ENCODE measurements around the gene INTS15.

Gene INTS15

DNA sequence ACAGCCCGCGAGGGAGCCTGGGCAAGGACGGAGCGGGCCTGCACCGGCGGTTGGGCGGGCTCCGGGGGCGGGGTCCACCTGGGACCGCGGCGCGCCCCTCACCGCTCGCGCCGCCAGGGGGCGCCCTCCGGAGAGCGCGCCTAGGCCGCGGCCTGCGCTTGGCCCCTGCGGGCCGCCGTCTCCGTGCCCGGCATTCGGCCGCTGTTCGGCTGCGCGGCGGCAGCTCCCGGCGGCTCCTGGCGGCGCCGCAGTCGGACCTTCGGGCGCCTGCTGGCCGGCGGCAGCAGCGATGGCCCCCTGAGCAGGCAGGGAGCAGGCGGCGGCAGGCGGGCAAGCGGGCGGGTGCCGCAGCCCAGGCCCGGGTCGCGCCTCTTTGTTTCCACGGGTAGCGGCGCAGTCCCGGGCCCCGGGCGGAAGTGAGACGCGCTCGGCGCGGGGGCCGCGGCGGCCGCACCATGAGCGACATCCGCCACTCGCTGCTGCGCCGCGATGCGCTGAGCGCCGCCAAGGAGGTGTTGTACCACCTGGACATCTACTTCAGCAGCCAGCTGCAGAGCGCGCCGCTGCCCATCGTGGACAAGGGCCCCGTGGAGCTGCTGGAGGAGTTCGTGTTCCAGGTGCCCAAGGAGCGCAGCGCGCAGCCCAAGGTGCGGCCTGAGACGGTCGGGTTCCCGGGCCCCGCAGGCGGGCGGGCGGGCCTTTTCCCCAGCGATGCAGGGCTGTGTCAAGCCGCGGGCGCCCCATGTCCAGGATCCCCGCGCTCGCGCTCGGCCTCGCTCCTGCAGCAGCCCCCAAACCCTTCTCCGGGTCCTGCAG lies at the start of gene INTS15:
Gene INTS15, plus strand, starts transcription at position 193 of the 816 bp plus-strand sequence. Its CDS starts 263 bp downstream, at position 456.
- TF ChIP-seq, protein P1, sequence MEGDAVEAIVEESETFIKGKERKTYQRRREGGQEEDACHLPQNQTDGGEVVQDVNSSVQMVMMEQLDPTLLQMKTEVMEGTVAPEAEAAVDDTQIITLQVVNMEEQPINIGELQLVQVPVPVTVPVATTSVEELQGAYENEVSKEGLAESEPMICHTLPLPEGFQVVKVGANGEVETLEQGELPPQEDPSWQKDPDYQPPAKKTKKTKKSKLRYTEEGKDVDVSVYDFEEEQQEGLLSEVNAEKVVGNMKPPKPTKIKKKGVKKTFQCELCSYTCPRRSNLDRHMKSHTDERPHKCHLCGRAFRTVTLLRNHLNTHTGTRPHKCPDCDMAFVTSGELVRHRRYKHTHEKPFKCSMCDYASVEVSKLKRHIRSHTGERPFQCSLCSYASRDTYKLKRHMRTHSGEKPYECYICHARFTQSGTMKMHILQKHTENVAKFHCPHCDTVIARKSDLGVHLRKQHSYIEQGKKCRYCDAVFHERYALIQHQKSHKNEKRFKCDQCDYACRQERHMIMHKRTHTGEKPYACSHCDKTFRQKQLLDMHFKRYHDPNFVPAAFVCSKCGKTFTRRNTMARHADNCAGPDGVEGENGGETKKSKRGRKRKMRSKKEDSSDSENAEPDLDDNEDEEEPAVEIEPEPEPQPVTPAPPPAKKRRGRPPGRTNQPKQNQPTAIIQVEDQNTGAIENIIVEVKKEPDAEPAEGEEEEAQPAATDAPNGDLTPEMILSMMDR (IDR thresholded peaks at IDR 0.05; ENCODE audit: control insufficient read depth, insufficient read depth, low read depth, low read length, missing control alignments): peak; percentile 40
- peak; percentile 25 for DNase-seq (ENCODE audit: low read depth)
- H3K4me3 ChIP-seq (ENCODE audit: control insufficient read depth, low read depth, low read length): peak within 1 kb of the TSS; percentile 84

- no peak overlapping the region for H3K4me3 ChIP-seq (ENCODE audit: control insufficient read depth, low read depth, low read length)
- TF ChIP-seq, protein P1 (IDR thresholded peaks at IDR 0.05; ENCODE audit: control insufficient read depth, insufficient read depth, low read depth, low read length, missing control alignments): no peak
- no peak for DNase-seq (ENCODE audit: low read depth)
Measured at GRCh38 chr7:6542368-6542767, 47.5 kb upstream of the INTS15 start.

GRCh38 chr7:6545398-6546126 lies 44.3 kb upstream of the INTS15 start:
- DNase-seq (ENCODE audit: low read depth): no peak
- no peak overlapping the region for H3K4me3 ChIP-seq (ENCODE audit: control insufficient read depth, low read depth, low read length)
- TF ChIP-seq, protein P1 (IDR thresholded peaks at IDR 0.05; ENCODE audit: control insufficient read depth, insufficient read depth, low read depth, low read length, missing control alignments): no peak

DNA sequence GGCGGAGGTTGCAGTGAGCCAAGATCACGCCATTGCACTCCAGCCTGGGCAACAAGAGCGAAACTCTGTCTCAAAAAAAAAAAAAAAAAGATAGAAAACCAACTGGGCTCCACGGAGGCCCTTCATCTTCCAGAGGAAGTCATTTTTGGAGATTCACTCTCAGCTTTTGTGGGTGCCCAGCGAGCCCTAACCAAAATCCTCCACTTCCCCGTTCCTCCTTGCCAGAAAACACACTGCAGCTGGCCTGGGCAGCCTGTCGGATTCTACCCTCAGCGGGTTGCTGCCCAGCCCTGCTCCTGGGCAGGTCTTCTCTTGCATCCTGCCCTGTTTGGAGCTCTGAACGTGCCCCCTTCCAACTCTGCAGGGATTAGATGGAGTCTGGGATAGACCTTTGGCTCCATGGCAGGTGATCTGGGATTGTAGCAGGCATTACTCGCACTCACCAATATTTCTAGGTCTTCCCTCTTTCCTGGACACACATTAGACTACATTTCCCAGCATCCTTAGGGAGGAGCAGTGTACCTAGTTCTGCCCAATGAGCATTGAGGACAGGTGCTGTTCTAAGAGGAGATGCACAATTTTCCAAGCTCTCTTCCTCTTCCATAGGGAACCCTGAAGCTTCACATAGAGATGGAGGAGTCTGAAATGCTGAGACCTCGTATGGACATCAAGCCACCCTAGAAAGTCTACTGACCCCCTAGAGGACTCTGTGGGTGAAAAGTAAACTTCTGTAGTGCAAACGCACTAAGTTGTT lies 43.1 kb upstream of the INTS15 start:
- TF ChIP-seq, protein P1 (IDR thresholded peaks at IDR 0.05; ENCODE audit: control insufficient read depth, insufficient read depth, low read depth, low read length, missing control alignments): no peak
- DNase-seq (ENCODE audit: low read depth): no peak
- no peak overlapping the region for H3K4me3 ChIP-seq (ENCODE audit: control insufficient read depth, low read depth, low read length)

DNA sequence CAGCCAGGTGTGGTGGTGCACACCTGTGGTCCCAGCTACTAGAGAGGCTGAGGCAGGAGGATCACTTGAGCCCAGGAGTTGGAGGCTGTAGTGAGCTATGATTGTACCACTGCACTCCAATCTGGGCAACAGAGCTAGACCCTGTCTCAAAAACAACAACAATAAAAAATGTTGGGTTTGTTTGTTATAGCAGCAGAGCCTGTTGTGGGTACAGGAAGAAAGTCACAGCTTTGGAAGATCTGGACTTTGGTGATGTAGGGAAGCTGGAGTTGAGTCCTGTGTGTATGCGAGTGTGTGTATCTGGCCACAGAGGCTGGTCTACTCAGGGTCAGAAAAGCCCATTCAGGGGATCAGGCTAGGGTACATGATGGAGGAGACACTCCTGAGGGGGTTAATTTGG lies 42.4 kb upstream of the INTS15 start:
- no peak overlapping the region for H3K4me3 ChIP-seq (ENCODE audit: control insufficient read depth, low read depth, low read length)
- TF ChIP-seq, protein P1 (IDR thresholded peaks at IDR 0.05; ENCODE audit: control insufficient read depth, insufficient read depth, low read depth, low read length, missing control alignments): no peak
- no peak for DNase-seq (ENCODE audit: low read depth)

DNA sequence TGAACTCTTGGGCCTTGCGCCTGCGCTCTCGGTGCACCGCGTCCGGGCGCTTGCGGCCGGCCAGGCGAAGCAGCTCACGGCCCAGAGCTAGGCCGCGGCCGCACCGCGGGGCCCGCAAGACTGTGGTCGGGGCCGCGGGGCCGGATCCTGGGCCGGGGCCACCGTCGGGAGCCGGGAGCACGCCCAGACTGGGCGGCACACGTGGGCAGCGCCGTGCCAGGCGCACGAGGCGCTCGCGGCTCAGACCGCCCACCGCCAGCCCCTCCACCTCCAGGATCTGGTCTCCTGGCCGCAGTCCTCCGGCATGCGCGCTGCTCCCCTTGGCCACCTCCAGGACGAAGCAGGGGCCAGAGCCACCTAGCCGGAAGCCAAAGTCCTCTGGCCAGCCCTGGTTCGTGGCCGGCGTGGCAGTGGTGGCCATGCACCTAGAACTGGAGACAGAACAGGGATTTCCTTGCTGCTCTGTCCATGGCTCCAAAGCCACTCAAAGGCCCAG lies 38.8 kb upstream of the INTS15 start, which contains the start of gene GRID2IP:
Gene GRID2IP, minus strand, starts transcription at position 446 of the 496 bp plus-strand sequence. Its CDS starts 25 bp downstream, at position 421.
- no peak for DNase-seq (ENCODE audit: low read depth)
- TF ChIP-seq, protein P1 (IDR thresholded peaks at IDR 0.05; ENCODE audit: control insufficient read depth, insufficient read depth, low read depth, low read length, missing control alignments): no peak
- no peak within 1 kb of the TSS for H3K4me3 ChIP-seq (ENCODE audit: control insufficient read depth, low read depth, low read length)

Measured in AG09309 (cell line).